HG02852 (cell line): ENCODE measurements around the gene P2RX6.
"Not testable (repeated sequence)": the region's sequence is repeated elsewhere in the genome, so short reads cannot be mapped to it uniquely, and the experiment has no call there.

ENCODE experiments used
- ATAC-seq: cut with Tn5 transposase; IDR thresholded peaks from one replicate; pipeline ENCODE4 v1.9.1; 2021; ENCODE audit warnings: mild to moderate bottlenecking, moderate library complexity; ENCODE audit not compliant: unreplicated experiment

The P2RX6 gene

DNA sequence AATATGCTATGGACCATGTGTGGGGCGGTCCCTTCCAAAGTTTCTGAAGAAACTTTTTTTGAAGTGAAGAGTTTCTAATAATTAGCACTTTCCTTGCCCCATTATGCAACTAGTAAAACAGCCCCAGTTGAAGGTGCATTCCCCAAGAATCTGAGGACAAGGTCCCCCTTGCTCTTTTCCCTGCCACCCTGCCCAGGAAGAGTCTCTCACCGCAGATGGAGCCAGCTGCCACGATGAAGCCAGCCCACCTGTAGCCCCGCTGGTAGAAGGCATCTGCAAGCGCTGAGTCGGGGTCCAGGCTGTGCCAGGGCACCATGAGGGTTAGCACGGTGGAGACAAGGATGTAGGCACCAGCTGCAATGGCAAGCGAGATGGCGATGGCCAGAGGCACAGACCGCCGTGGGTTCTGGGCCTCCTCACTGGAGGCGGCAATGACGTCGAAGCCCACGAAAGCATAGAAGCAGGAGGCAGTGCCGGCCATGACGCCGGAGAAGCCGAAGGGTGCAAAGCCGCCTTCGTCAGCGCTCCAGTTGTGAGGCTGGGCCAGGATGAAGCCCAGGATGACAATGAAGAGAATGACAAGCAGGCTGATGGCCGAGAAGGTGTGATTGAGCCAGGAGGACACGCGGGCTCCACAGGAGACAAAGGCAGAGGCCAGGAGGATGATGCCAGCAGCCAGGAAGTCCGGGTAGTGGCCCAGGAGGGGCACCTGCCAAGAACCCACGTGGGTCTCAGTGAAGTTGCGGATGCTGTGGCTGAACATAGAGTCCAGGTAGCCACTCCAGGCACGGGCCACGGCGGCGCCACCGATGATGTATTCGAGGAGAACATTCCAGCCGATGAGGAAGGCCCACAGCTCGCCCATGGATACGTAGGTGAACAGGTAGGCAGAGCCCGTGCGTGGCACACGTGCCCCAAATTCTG lies 15.9 kb downstream of the P2RX6 start:
- no peak for ATAC-seq

DNA sequence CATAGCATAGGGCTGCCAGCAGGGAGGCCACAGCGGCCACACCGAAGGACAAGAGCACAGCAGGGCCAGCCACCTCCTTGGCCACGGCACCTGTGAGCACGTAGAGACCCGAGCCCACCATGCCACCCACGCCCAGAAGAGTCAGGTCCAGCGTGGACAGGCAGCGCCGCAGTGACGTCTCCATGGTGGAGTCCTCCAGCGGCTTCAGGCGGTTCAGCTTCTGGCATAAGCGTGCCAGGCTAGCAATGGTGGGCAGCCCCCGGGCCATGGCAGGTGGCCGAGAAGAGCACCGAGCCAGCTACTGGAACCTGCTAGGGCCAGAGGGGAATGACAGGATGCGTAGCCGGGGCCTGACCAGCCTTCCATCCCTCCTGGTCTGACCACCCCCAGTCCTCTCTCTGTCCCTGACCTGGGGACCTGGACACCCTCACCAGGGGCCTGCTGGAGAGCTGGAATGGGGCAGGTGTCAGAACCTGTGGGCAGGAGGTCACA lies 16.6 kb downstream of the P2RX6 start:
- no peak for ATAC-seq

- ATAC-seq, result no peak
These were observed 17.3 kb downstream of the P2RX6 start, which contains the start of gene SLC7A4 for GRCh38 chr22:21032037-21032867. TSS of gene SLC7A4 (minus strand) at chr22:21032561. CDS start at chr22:21031812, 749 bp downstream.

GRCh38 chr22:21032868-21033688 lies 18.1 kb downstream of the P2RX6 start:
- ATAC-seq, result no peak

DNA sequence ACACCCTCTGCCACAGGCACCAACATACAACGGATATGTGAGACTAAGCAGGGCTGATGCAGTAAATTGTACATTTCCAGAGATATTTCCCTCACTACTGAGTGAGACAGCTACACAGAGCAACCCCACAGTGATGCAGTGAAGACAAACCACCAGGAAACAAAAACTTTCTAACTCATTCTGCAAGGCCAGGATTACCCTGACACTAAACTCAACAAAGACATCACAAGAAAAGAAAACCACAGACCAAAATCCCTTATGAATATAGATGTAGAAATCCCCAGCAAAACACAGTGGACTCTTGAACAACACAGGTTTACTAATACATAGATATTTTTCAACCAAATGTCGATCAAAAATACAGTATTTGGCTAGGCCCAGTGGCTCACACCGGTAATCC lies 18.9 kb downstream of the P2RX6 start:
- ATAC-seq, result no peak

DNA sequence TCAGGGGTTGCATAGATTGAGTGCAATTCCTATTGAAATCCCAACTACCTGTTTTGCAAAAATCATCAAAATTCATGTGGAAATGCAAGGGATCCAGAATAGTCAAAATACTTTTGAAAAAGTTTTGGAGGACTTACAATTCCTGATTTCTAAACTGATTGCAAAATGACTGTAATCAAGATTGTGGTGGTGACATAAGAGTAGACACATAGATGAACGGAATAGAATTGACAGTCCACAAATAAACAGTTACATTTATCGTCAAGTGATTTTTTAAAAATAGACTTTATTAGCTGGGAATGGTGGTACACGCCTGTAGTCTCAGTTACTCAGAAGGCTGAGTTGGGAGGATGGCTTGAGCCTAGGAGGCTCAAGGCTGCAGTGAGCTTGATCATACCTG lies 20.0 kb downstream of the P2RX6 start:
- ATAC-seq, result no peak

GRCh38 chr22:21038405-21038804 lies 23.4 kb downstream of the P2RX6 start:
- no peak for ATAC-seq

DNA sequence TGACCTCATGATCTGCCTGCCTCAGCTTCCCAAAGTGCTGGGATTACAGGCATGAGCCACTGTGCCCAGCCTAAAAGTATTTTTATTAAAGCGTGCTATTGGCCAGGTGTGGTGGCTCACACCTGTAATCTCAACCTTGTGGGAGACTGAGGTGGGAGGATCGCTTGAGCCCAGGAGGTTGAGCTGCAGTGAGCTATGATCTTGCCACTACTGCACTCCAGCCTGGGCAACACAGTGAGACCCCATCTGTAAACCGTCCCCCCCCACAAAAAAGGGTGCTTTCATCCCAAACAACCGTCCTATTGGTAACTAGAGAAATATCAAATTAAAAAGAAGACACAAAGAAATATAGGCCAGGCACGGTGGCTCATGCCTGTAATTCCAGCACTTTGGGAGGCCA lies 24.2 kb downstream of the P2RX6 start:
- ATAC-seq, result not testable (repeated sequence)

DNA sequence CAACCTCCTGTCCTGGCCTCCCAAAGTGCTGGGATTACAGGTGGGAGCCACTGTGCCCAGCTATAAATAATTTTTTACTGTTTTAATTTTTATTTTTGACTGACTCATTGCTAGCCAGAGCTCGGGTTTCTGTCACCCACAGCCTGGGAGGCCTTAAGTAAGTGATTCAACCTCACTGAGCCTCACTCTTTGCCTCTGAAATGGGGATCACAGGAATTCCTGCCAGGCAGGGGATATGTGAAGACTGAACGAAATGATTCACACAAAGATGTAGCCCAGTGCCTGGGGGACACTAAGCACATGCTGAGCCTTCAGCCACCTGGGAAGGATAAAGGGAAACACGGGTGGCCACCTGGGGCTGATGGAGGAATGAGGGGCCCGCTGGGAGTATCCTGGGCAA lies 27.0 kb downstream of the P2RX6 start:
- ATAC-seq, result no peak

GRCh38 chr22:21042978-21043859 lies 28.3 kb downstream of the P2RX6 start:
- ATAC-seq, result no peak

DNA sequence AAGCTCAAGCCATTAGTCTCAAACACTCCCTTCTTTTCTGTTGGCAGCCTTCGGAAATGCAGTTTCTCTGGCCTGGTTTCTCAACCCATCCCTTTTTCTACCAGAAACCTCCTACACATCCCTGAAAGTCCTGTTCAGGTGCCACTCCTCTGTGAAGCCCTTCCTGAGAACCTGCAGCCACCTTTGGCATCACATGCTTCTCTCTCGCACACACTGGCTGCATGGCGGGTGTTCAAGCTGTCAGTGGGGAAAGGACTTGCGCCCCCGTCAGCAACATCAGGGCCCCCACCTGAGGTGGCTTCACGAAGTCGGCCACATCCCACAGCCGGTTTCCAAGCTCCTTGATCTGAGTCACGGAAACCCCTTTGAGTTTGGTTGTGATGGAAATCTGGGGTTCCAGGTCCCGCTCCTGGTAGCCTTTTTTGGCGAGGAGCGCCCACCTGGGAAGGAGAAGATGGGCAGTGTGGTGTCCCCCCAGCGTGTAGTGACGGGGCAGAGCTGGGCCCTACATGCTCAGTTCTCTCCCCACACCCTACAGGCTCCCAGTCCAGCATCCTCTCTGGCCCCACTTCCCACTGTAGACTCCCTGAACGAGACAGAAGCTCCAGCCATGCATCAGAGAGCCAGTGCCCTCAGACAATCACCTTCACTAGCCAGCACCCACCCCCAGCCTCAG lies 29.0 kb downstream of the P2RX6 start:
- no peak for ATAC-seq

- ATAC-seq, result no peak
These were observed 30.1 kb downstream of the P2RX6 start for GRCh38 chr22:21044931-21045584.

DNA sequence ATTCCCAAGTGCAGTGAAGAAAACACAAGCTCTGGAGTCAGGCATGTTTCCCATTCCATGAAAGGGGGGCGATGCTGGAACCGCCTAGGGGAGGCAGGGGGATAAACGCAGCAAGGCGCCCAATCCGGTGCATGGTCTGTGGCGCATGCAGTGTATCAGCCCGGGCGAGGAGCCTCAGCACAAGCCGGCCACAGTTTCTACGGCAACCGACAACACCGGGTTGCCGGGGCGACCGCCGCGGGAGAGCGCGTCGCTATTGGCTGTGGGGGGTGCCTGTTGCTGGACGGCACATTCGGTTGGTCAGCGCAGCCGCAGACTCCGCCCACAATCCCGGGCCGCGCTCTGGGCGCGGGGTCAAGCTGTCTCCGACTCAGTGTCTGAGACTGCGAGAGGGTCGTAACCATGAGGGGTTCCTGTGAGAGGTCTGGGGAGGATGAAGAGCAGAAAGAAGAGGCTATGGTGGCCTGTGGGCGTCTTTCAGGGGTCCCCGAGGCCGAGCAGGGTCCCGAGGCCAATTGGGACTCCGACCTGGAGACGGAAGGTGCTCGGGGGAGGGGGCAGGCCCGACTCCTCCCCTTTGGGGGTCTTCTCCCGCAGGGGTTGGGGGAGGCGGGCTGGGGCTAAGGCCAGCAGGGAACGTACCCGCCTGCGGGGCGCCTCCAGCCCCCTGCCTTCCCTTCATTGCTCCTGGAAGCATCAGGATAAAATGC lies 30.8 kb downstream of the P2RX6 start, which contains the start of gene LRRC74B:
Gene LRRC74B (plus strand): TSS at position 362 of the 710 bp plus-strand sequence. CDS start 41 bp downstream, at position 403.
- ATAC-seq, result peak; percentile 73

DNA sequence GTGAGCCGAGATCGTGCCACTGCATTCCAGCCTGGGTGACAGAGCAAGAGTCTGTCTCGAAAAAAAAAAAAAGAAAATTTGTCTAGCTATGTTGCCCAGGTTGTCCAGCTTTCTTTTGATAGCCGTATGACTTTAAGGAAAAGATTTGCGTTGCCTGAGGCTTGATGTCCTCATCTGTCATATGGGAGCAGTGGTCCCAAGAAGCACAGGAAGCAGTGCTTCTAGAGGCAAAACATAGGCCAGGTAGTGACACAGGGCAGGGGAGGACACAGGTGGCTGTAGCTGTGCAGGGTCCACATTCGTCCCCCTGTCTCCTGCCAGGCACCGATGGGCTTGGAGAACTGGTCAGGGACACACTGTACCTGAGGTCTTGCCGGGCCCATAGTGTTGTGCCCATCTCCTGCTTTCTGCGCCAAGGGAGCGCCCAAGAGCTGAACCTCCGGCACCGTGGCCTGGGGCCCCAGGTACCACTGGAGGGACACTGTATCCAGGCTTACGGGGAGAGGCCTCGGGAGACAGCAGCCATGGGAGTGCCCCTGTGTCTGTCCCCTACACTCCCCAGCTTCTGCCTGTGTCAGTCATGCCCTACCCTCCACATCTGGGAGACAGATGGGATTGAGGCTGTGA lies 32.2 kb downstream of the P2RX6 start:
- ATAC-seq, result no peak

- no peak for ATAC-seq
These were observed 32.8 kb downstream of the P2RX6 start for GRCh38 chr22:21047730-21048129.

DNA sequence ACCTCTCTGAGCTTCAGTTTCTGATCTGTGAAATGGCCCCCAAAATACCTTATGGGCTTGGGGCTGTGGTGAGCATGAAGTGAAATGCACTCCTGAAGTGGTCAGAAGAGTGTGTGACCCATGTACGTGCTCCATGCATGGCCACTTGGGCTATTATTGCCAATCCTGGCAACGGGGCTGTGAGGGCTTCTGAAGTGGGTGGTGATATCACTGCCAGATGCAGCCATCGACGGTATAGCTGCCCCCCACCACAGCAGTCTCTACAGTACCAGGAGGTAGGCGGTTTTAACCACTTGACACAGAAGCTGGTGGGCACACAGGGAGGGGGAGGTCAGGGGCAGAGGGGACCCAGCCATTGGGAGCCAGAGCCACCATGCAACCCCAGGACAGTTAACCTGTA lies 33.5 kb downstream of the P2RX6 start:
- ATAC-seq, result not testable (repeated sequence)

DNA sequence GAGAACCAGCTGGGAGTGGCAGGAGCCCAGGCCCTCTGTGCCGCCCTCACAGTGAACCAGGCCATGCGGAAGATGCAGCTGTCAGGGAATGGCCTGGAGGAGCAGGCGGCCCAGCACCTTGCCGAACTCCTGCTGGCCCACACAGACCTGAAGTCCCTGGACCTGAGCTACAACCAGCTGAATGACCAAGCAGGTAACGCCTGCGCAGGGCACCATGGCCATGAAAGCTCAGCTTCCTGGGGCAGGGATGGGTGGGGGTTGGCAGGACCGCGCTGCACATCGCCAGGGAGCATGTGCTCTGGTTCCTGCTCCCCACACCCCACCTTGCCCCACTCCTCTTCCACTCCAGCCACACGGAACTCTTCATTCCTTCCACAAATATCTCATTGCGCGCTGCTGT lies 34.0 kb downstream of the P2RX6 start:
- not testable (repeated sequence) for ATAC-seq
